ENCODE results near the gene HLA-DQA2. TPM values are rescaled to one million over a fixed set of nuclear protein-coding genes. Genes with fewer than 3 reads are reported as not detected.

Gene HLA-DQA2
- total RNA-seq, 3 donors from 2014 or later: 1.6 TPM; not detected in 2

- DNase-seq (no peak), ATAC-seq (no peak)
- TF ChIP-seq CTCF (IDR thresholded peaks at IDR 0.05): no peak
- intact Hi-C loops (cut with DNase I, micrococcal nuclease): no loop called here
- no peaks in the 10 kb centered on the region for H3K9me3 ChIP-seq
- no peak overlapping the region for H3K4me3 ChIP-seq
- H3K4me1 ChIP-seq (ENCODE audit: low read depth): no peaks in the 10 kb centered on the region
- H3K36me3 ChIP-seq (ENCODE audit: low read depth): no peaks in the 10 kb centered on the region
Observed at GRCh38 chr6:32709625-32710024, 31.6 kb upstream of the HLA-DQA2 start.

GRCh38 chr6:32713241-32713640 is 27.9 kb upstream of the HLA-DQA2 start:
- H3K4me1 ChIP-seq (ENCODE audit: low read depth): no peaks in the 10 kb centered on the region
- no peak for TF ChIP-seq CTCF (IDR thresholded peaks at IDR 0.05)
- intact Hi-C loops (cut with DNase I, micrococcal nuclease): no loop called here
- H3K9me3 ChIP-seq: no peaks in the 10 kb centered on the region
- ATAC-seq (no peak), DNase-seq (no peak)
- no peaks in the 10 kb centered on the region for H3K36me3 ChIP-seq (ENCODE audit: low read depth)
- H3K4me3 ChIP-seq: no peak overlapping the region

DNA sequence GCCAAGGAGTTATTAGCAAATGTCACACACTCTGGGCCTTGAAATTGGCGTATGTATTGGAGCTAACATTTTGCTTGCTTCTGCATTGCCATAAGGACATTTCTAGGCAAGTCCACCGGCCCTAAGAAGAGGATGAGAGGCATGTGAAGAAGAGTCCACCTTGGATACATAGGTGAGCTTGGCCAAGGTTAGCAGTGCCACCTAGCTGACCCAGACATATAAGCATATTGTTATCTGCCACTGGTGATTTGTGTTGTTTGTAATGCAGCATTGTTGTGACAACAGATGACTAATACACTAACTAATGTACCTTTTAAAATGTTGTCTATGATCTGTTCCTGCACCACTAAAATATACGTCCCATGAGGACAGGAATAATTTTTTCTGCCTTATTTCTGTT is 24.8 kb upstream of the HLA-DQA2 start:
- H3K4me3 ChIP-seq: no peak overlapping the region
- ATAC-seq: no peak
- no peak for DNase-seq
- H3K36me3 ChIP-seq (ENCODE audit: low read depth): no peaks in the 10 kb centered on the region
- intact Hi-C loops (cut with DNase I, micrococcal nuclease): no loop called here
- H3K9me3 ChIP-seq: no peaks in the 10 kb centered on the region
- H3K4me1 ChIP-seq (ENCODE audit: low read depth): no peaks in the 10 kb centered on the region
- no peak for TF ChIP-seq CTCF (IDR thresholded peaks at IDR 0.05)

DNA sequence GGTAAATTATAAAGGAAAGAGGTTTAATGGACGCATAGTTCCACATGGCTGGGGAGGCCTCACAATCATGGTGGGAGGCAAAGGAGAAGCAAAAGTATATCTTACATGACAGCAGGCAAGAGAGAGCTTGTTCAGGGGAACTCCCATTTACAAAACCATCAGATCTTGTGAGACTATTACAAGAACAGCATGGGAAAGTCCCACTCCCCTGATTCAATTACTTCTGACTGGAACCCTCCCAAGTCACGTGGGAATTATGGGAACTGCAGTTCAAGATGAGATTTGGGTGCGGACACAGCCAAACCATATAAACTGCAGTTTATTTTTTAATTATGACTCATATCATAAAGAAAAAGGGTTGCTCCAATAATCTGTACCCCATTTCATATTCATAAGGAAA is 22.3 kb upstream of the HLA-DQA2 start:
- no peaks in the 10 kb centered on the region for H3K4me1 ChIP-seq (ENCODE audit: low read depth)
- DNase-seq (no peak), ATAC-seq (no peak)
- no peaks in the 10 kb centered on the region for H3K36me3 ChIP-seq (ENCODE audit: low read depth)
- no peaks in the 10 kb centered on the region for H3K9me3 ChIP-seq
- intact Hi-C loops (cut with DNase I, micrococcal nuclease): no loop called here
- H3K4me3 ChIP-seq: no peak overlapping the region
- TF ChIP-seq CTCF (IDR thresholded peaks at IDR 0.05): no peak

DNA sequence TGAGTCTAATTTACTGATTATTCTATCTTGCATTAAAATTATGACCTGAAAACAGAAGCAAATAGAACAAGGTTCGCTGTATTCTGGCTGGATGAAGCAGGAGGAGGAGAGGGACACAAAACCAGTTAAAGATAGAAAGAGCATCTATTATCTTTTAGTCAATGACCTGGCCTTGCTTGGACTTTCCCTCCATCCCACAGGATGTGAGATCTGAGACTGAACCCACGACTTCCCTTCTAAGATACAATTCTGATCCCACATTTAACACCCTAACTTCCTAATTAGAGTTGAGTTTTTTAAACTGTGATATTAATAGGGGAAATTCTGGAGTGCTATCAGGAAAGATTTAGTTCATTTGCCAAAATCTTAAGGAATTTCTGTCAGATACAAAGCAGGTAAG is 3.1 kb upstream of the HLA-DQA2 start:
- no peaks in the 10 kb centered on the region for H3K36me3 ChIP-seq (ENCODE audit: low read depth)
- intact Hi-C loops (cut with DNase I, micrococcal nuclease): no loop called here
- H3K4me3 ChIP-seq: no peak overlapping the region
- no peak for DNase-seq
- no peaks in the 10 kb centered on the region for H3K4me1 ChIP-seq (ENCODE audit: low read depth)
- no peaks in the 10 kb centered on the region for H3K9me3 ChIP-seq
- no peak for ATAC-seq
- no peak for TF ChIP-seq CTCF (IDR thresholded peaks at IDR 0.05)

DNA sequence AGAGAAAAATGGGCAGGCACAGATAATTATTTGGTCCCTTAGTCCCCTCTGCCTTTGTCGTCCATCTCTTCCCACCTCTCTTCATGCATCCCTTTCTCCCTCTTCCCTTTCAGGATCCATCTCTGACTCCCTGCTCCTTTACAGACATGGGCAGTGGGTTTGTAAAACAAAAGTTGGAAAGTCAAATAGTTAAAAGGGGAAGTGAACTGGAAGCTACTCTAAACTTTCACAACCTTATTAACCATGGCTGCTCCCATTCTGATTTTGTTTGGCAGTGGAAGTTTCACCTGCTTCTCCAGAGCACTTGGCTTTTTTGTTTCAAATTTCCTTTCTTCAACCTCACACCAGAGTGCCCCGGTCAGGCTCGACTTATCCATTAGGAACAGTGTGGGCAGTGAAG is 1.2 kb downstream of the HLA-DQA2 start:
- H3K4me3 ChIP-seq: no peak overlapping the region
- intact Hi-C loops (cut with DNase I, micrococcal nuclease): no loop called here
- no peak for ATAC-seq

More for the DNA sequence above, 1.2 kb downstream of the HLA-DQA2 start:
- Histone ChIP-seq H3K9me3 (no peaks in the 10 kb centered on the region), H3K4me1 (ENCODE audit: low read depth) (no peaks in the 10 kb centered on the region), H3K36me3 (ENCODE audit: low read depth) (no peaks in the 10 kb centered on the region)
- no peak for TF ChIP-seq CTCF (IDR thresholded peaks at IDR 0.05)
- DNase-seq: no peak
